ENCODE data around the gene KLHL35. TPM values are rescaled to one million over a fixed set of nuclear protein-coding genes. Genes with fewer than 3 reads are reported as not detected.

Gene KLHL35
- under 1 TPM in 1 of 2 donors, not detected in 1; 0.42 TPM for total RNA-seq
- polyA plus RNA-seq = under 1 TPM; 0.07 to 0.15 TPM

- Histone ChIP-seq H3K4me1 (ENCODE audit: control insufficient read depth in 4 of 4, insufficient read depth in 4 of 4, low read length in 3 of 4) (peaks cover 4 to 18% (median 6%) of the 10 kb centered on the region in 4 donors), H3K9ac (ENCODE audit: low read depth in 1 of 2, low read length in 2 of 2) (no peak within 1 kb of the TSS), H3K9me3 (ENCODE audit: control insufficient read depth in 4 of 4, low read length in 3 of 4) (peaks cover 0 to 5% (median 1%) of the 10 kb centered on the region in 4 donors), H3K27me3 (ENCODE audit: control insufficient read depth in 4 of 4, insufficient read depth in 4 of 4, low read length in 3 of 4) (peaks cover 0 to 11% (median 5%) of the 10 kb centered on the region in 4 donors), H3K36me3 (ENCODE audit: control insufficient read depth in 4 of 4, insufficient read depth in 3 of 4, low read depth in 1 of 4, low read length in 3 of 4) (no peaks in the 10 kb centered on the region), H3K4me3 (ENCODE audit: low read depth in 1 of 3, low read length in 3 of 3) (no peak within 1 kb of the TSS), H3K27ac (ENCODE audit: low read depth in 1 of 2, low read length in 2 of 2) (no peak within 1 kb of the TSS)
- WGBS = 19% methylated on average over 14 of the region's 14 CpGs
- TF ChIP-seq HNF4A (conservative IDR thresholded peaks at IDR 0.05) (no peak), ZBTB33 (IDR thresholded peaks at IDR 0.05) (no peak)
- DNase-seq (ENCODE audit: low spot score) = no peak
Measured at GRCh38 chr11:75432911-75433321, at the start of gene KLHL35. Gene KLHL35, minus strand, starts transcription at chr11:75433203. Its CDS starts 2,574 bp downstream, at chr11:75430629.

- H3K27ac ChIP-seq (ENCODE audit: low read depth in 1 of 2, low read length in 2 of 2) = no peak overlapping the region
- no peaks in the 10 kb centered on the region for H3K9me3 ChIP-seq (ENCODE audit: control insufficient read depth in 4 of 4, low read length in 3 of 4)
- H3K27me3 ChIP-seq (ENCODE audit: control insufficient read depth in 4 of 4, insufficient read depth in 4 of 4, low read length in 3 of 4) = no peaks in the 10 kb centered on the region
- H3K4me3 ChIP-seq (ENCODE audit: low read depth in 1 of 3, low read length in 3 of 3) = no peak overlapping the region
- no peaks in the 10 kb centered on the region for H3K36me3 ChIP-seq (ENCODE audit: control insufficient read depth in 4 of 4, insufficient read depth in 3 of 4, low read depth in 1 of 4, low read length in 3 of 4)
- H3K4me1 ChIP-seq (ENCODE audit: control insufficient read depth in 4 of 4, insufficient read depth in 4 of 4, low read length in 3 of 4) = peaks cover 2 to 27% (median 17%) of the 10 kb centered on the region in 4 donors
- H3K9ac ChIP-seq (ENCODE audit: low read depth in 1 of 2, low read length in 2 of 2) = no peak overlapping the region
- 94% methylated on average over 12 of the region's 12 CpGs for WGBS
- no peak for DNase-seq (ENCODE audit: low spot score)
- no peak for TF ChIP-seq JUND (IDR thresholded peaks at IDR 0.05)
- TF ChIP-seq FOXA2 (IDR thresholded peaks at IDR 0.05) = no peak
- TF ChIP-seq TAF1 (conservative IDR thresholded peaks at IDR 0.05) = no peak
- TF ChIP-seq SP1 (IDR thresholded peaks at IDR 0.05) = no peak
- TF ChIP-seq CTCF (IDR thresholded peaks at IDR 0.05; ENCODE audit: low read depth, low read length, missing input control) = no peak
- TF ChIP-seq YY1 (IDR thresholded peaks at IDR 0.05) = no peak
- TF ChIP-seq RXRA (IDR thresholded peaks at IDR 0.05) = no peak
- no peak for TF ChIP-seq HNF4G (IDR thresholded peaks at IDR 0.05)
- TF ChIP-seq GABPA (IDR thresholded peaks at IDR 0.05 in 1 of 2, conservative IDR thresholded peaks at IDR 0.05 in 1 of 2) = no peak
- no peak for TF ChIP-seq EGR1 (IDR thresholded peaks at IDR 0.05; ENCODE audit: low read depth in 2 of 2)
- TF ChIP-seq, protein P1, sequence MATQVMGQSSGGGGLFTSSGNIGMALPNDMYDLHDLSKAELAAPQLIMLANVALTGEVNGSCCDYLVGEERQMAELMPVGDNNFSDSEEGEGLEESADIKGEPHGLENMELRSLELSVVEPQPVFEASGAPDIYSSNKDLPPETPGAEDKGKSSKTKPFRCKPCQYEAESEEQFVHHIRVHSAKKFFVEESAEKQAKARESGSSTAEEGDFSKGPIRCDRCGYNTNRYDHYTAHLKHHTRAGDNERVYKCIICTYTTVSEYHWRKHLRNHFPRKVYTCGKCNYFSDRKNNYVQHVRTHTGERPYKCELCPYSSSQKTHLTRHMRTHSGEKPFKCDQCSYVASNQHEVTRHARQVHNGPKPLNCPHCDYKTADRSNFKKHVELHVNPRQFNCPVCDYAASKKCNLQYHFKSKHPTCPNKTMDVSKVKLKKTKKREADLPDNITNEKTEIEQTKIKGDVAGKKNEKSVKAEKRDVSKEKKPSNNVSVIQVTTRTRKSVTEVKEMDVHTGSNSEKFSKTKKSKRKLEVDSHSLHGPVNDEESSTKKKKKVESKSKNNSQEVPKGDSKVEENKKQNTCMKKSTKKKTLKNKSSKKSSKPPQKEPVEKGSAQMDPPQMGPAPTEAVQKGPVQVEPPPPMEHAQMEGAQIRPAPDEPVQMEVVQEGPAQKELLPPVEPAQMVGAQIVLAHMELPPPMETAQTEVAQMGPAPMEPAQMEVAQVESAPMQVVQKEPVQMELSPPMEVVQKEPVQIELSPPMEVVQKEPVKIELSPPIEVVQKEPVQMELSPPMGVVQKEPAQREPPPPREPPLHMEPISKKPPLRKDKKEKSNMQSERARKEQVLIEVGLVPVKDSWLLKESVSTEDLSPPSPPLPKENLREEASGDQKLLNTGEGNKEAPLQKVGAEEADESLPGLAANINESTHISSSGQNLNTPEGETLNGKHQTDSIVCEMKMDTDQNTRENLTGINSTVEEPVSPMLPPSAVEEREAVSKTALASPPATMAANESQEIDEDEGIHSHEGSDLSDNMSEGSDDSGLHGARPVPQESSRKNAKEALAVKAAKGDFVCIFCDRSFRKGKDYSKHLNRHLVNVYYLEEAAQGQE (IDR thresholded peaks at IDR 0.05) = no peak
- TF ChIP-seq FOXA1 (IDR thresholded peaks at IDR 0.05) = no peak
- no peak for TF ChIP-seq NR2F2 (IDR thresholded peaks at IDR 0.05)
- TF ChIP-seq ZBTB33 (IDR thresholded peaks at IDR 0.05) = no peak
- no peak for TF ChIP-seq ATF3 (IDR thresholded peaks at IDR 0.05)
- no peak for TF ChIP-seq MAX (IDR thresholded peaks at IDR 0.05)
- TF ChIP-seq HNF4A (conservative IDR thresholded peaks at IDR 0.05) = no peak
- no peak for TF ChIP-seq RAD21 (IDR thresholded peaks at IDR 0.05)
Measured at GRCh38 chr11:75481922-75482606, 49.1 kb upstream of the KLHL35 start.

Data from liver (tissue), 9 donors.